HG03378 (cell line): ENCODE results near the gene DAO.

Experiments used
- ATAC-seq: cut with Tn5 transposase; IDR thresholded peaks from one replicate; pipeline ENCODE4 v1.9.1; 2021; ENCODE audit warnings: mild to moderate bottlenecking, moderate library complexity; ENCODE audit not compliant: unreplicated experiment

DAO gene

GRCh38 chr12:108918206-108918605 lies 38.3 kb downstream of the DAO start:
- ATAC-seq, result no peak

GRCh38 chr12:108918960-108919642 lies 39.2 kb downstream of the DAO start:
- no peak for ATAC-seq

DNA sequence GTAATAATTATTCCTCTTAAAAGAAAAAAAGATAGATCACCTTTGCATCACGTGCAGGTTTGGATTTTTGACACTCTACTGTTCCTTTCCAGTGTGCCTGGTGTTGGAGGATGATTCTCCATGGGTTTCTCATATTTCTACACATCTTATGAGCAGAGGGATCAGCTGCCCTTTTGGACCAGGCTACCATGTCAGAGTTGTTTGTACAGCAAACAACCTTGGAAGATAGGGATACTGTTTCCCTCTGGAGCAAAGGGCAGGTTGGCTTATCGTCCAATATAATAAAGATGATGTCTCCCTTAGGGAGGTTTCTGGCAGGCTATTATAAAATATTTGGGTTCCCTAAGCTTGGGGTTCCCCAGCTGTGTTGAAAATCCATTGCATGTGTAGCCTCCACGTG lies 42.1 kb downstream of the DAO start:
- no peak for ATAC-seq

GRCh38 chr12:108922918-108923317 lies 43.0 kb downstream of the DAO start:
- ATAC-seq, result no peak

DNA sequence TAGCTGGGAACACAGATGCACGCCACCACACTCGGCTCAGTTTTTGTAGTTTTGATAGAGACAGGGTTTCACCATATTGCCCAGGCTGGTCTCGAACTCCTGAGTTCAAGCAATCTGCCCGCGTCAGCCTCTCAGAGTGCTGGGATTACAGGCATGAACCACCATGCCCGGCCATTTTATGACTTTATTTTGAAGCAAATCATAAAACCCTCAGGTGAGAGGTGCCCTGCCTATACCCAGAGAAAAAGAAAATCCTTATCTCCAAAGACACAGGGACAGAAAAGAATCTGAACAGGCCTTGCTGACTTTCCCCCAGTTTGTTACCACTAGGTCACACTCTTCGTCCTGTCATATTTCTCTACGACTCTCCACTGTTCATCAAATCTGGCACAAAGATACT lies 48.8 kb downstream of the DAO start:
- ATAC-seq, result no peak

- no peak for ATAC-seq
Observed at GRCh38 chr12:108930155-108930554, 50.3 kb downstream of the DAO start.

DNA sequence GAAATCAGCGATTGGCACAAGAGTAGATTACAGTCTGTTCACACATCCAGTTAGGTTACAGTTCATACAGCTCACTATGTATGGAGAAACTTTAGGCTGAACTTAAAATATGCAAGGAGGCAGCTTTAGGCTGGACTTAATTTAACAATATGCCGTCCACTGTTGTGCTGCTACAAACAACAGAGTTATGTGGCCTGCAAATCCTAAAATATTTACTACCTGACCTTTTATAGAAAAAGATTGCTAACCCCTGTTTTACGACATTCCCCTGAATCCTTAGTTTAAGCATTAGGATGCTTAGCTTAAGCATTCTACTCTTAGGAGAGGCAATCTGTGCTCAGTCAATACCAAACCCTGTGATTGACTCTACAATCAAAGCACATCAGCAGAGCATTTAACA lies 50.9 kb downstream of the DAO start:
- no peak for ATAC-seq

DNA sequence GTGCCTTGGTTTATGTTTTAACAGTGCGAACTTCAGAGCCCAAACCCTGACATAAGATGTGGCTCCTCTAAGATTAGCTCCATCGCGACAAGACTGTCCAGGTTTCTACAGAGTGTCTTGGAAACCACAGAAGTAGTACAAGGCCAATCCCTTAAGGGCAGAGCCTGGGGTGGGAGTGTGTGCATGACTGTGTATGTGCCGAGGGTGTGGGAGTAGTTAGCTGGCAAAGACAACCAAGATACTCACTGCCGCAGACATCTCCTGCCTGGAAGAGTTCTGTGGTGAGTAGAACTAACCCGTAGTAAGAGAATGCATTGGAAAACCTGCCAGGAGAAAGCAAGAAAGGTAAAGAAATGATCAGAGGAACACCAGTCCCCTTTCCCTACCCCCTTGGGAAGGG lies 54.1 kb downstream of the DAO start:
- ATAC-seq, result no peak

DNA sequence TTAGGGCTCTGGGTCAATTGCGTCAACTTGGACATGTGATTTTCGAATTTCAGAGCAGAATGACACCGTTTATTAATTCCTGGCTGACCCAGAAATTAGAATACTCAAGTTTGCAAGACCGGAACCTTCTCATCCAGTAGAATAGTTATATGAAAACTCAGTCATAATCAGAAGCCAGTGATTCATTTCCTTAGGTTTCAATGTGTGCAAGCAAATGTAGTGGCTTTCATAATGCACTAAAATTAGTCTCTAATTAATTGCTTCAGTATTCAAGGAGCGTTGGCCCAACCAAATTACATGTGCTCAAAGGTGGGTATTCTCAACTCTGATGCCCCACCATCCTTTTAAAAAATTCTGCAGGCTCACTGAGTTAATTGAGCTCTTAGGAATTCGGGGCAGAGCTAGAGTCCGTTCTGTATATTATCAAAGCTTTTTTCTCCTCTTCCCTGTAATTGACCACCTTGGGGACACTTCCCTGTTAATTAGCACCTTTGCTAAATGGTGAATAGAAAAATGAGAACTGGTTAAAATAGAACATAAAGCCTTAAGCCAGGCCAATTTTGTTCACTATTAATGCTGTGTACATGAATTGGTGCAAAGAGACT lies 55.4 kb downstream of the DAO start:
- no peak for ATAC-seq

DNA sequence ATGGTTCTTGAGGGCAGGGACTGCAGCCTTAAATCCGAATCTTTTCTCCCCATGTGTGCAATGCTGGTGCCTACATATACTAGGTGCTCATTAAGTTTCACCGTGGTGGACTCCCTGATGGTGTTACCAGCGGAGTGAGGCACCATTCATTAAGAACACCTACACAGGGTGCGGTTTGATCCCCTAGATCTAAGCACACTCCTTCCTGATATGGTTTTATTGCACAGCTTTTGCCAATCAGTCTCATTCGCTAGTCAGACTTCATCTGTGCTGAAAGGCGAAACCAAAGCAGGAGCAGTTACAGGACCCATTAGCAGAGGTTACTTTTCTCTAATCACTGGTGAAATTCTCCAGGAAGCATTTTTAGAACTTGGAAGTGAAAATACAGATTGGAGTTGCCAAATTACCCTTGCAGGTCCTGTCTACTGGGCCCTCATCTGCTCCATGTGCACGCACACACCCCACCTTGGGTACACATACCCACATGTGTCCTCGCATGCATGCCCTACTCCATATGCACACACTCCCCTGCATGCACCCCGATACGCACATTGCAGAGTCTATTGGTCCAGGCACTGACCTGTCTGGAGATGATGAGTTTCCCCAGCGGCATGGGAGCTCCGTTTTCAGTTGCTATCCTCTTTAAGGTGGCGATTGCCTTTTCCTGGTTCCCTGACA lies 58.5 kb downstream of the DAO start:
- ATAC-seq, result no peak

GRCh38 chr12:108939594-108939993 lies 59.7 kb downstream of the DAO start:
- ATAC-seq, result no peak

- no peak for ATAC-seq
Observed at GRCh38 chr12:108940138-108940537, 60.2 kb downstream of the DAO start.

DNA sequence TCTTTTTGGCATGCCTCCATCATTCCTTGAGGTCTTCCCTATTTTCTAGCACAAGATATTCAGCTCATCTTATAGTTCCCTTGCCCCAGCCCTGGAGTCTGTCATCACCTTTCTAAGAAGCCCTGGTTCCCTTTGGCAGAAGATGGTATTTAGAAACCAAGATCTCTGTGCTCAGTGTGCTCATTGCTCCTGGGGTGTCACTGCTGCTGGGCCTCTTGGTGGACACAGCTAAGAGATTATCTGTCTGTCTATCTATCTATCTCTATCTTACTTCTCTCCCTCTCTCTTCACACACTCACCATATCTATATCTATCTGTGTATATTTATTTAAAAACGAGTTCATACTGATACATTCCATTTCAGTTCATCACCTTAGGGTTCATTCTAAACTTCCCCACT lies 67.2 kb downstream of the DAO start:
- ATAC-seq, result no peak

- no peak for ATAC-seq
Observed at GRCh38 chr12:108948367-108948766, 68.5 kb downstream of the DAO start.

DNA sequence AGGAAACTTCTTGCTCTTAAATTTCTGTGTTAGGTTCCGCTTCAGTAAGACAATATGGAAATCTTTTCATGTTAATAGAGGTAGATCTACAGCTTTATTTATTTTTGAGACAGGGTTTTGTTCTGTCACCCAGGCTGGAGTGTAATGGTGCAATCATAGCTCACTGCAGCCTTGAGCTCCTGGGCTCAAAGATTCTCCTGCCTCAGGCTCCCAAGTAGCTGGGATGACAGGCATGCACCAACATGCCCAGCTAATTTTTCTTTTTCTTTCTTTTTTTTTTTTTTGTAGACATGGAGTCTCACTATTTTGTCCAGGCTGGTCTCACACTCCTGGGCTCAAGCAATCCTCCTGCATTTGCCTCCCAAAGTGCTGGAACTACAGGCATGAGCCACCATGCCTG lies 70.1 kb downstream of the DAO start:
- ATAC-seq, result no peak
